IMR-90 (cell line): ENCODE data around the gene EPB41L3. TPM values are rescaled to one million over a fixed set of nuclear protein-coding genes. Genes with fewer than 3 reads are reported as not detected.

Source experiments
- ATAC-seq: fragments of 200-7000 bp; cut with Tn5 transposase; 2 replicates; pipeline ENCODE4 v1.9.1; 2020; ENCODE audit warnings: low read depth, mild to moderate bottlenecking, moderate library complexity
- BruUV-seq: library from RNA; stranded (reverse); fragments of 400-500 nt; replicated peaks from 2 replicates; lab custom pipeline; 2021; lab: Mats Ljungman, UMichigan
- CTCF ChIA-PET: fragments of 300-600 bp; formaldehyde crosslinking; extraction: SDS; loops from one replicate; lab custom pipeline; 2021; ENCODE audit warnings: antibody characterized with exemption; lab: Yijun Ruan, JAX
- POLR2A ChIA-PET: fragments of 300-600 bp; sonication (Branson Sonifier 250); formaldehyde crosslinking; loops from one replicate; lab custom pipeline; 2022; ENCODE audit warnings: antibody characterized with exemption; ENCODE audit not compliant: unreplicated experiment; lab: Charles Lee
- DNase-seq: peaks from one replicate; pipeline ENCODE4 v3.0.0; 2013
- H2AFZ ChIP-seq: replicated peaks from 2 replicates; pipeline ENCODE3; 2013; ENCODE audit warnings: low read length, mild to moderate bottlenecking; ENCODE audit not compliant: poor library complexity
- H2AK5ac ChIP-seq: 2 replicates; pipeline ENCODE4 v1.6.1; 2013; ENCODE audit warnings: low read depth, low read length, inconsistent platforms
- H2AK9ac ChIP-seq: replicated peaks from 2 replicates; pipeline ENCODE3; 2013; ENCODE audit warnings: mild to moderate bottlenecking, low read depth, low read length, moderate library complexity; ENCODE audit not compliant: poor library complexity
- H2BK120ac ChIP-seq: 2 replicates; pipeline ENCODE4 v1.6.1; 2013; ENCODE audit warnings: low read depth, low read length, inconsistent platforms
- H2BK15ac ChIP-seq: 3 replicates; pipeline ENCODE4 v1.6.1; 2013; ENCODE audit warnings: low read depth, low read length, inconsistent platforms
- H2BK20ac ChIP-seq: 2 replicates; pipeline ENCODE4 v1.6.1; 2013; ENCODE audit warnings: low read depth, mild to moderate bottlenecking, inconsistent platforms, low read length, moderate library complexity
- H2BK5ac ChIP-seq: 2 replicates; pipeline ENCODE4 v1.6.1; 2013; ENCODE audit warnings: mild to moderate bottlenecking, low read depth, low read length, inconsistent platforms; ENCODE audit not compliant: poor library complexity, severe bottlenecking
- H3K14ac ChIP-seq: replicated peaks from 2 replicates; pipeline ENCODE4 v1.6.1; 2013; ENCODE audit warnings: low read depth, low read length, inconsistent platforms
- H3K18ac ChIP-seq: 2 replicates; pipeline ENCODE4 v1.6.1; 2013; ENCODE audit warnings: low read depth, low read length, control low read depth
- H3K23ac ChIP-seq: 2 replicates; pipeline ENCODE4 v1.6.1; 2013; ENCODE audit warnings: low read depth, low read length, inconsistent platforms
- H3K27ac ChIP-seq: 2 replicates; pipeline ENCODE4 v1.5.1; 2013; ENCODE audit warnings: mild to moderate bottlenecking, control low read depth, low read length; ENCODE audit not compliant: insufficient read depth
- H3K27me3 ChIP-seq: 2 replicates; pipeline ENCODE4 v1.6.1; 2013; ENCODE audit warnings: low read length; ENCODE audit not compliant: control insufficient read depth, insufficient read depth
- H3K36me3 ChIP-seq: 2 replicates; pipeline ENCODE4 v1.6.1; 2013; ENCODE audit warnings: low read length, mixed read lengths; ENCODE audit not compliant: control insufficient read depth, insufficient read depth
- H3K4ac ChIP-seq: 2 replicates; pipeline ENCODE4 v1.6.1; 2013; ENCODE audit warnings: low read depth, low read length, inconsistent platforms
- H3K4me1 ChIP-seq: 2 replicates; pipeline ENCODE4 v1.6.1; 2013; ENCODE audit warnings: low read length, mixed read lengths; ENCODE audit not compliant: control insufficient read depth, insufficient read depth
- H3K4me2 ChIP-seq: 2 replicates; pipeline ENCODE4 v1.6.1; 2013; ENCODE audit warnings: low read depth, mild to moderate bottlenecking, control low read depth, low read length, moderate library complexity
- H3K4me3 ChIP-seq: 2 replicates; pipeline ENCODE4 v1.5.1; 2013; ENCODE audit warnings: low read depth, mild to moderate bottlenecking, control low read depth, low read length, moderate library complexity; ENCODE audit not compliant: insufficient read depth
- H3K56ac ChIP-seq: 2 replicates; pipeline ENCODE4 v1.6.1; 2013; ENCODE audit warnings: low read length, inconsistent platforms; ENCODE audit not compliant: insufficient read depth; ENCODE audit errors: extremely low read depth
- H3K79me1 ChIP-seq, 2 experiments: 2 replicates each; pipeline ENCODE4 v1.6.1; 2013; ENCODE audit warnings: low read length in 2 of 2, inconsistent platforms in 1 of 2, low read depth in 1 of 2
- H3K9ac ChIP-seq: 2 replicates; pipeline ENCODE4 v1.6.1; 2013; ENCODE audit warnings: low read depth, low read length, control low read depth
- H3K9me1 ChIP-seq: 2 replicates; pipeline ENCODE4 v1.6.1; 2013; ENCODE audit warnings: low read length, inconsistent platforms; ENCODE audit not compliant: insufficient read depth
- H3K9me3 ChIP-seq: 2 replicates; pipeline ENCODE4 v1.6.1; 2013; ENCODE audit warnings: low read length; ENCODE audit not compliant: control insufficient read depth, insufficient read depth
- H4K20me1 ChIP-seq: 2 replicates; pipeline ENCODE4 v1.6.1; 2013; ENCODE audit warnings: low read length, inconsistent platforms; ENCODE audit not compliant: insufficient read depth
- H4K5ac ChIP-seq: 2 replicates; pipeline ENCODE4 v1.6.1; 2013; ENCODE audit warnings: mild to moderate bottlenecking, low read depth, low read length, control low read depth
- H4K8ac ChIP-seq, 2 experiments: 2 replicates each; pipeline ENCODE4 v1.6.1; 2013; ENCODE audit warnings: low read depth in 2 of 2, low read length in 2 of 2, control low read depth in 1 of 2, inconsistent platforms in 1 of 2
- H4K91ac ChIP-seq: 2 replicates; pipeline ENCODE4 v1.6.1; 2013; ENCODE audit warnings: low read depth, low read length, inconsistent platforms; ENCODE audit not compliant: insufficient read depth
- FOS ChIP-seq: fragments of 150-350 bp; IDR thresholded peaks from 2 replicates; pipeline ENCODE4 v1.6.1; 2016; ENCODE audit warnings: low read depth, low read length
- POLR2A ChIP-seq: IDR thresholded peaks from 2 replicates; pipeline ENCODE4 v1.6.1; 2012; ENCODE audit warnings: mild to moderate bottlenecking, low read depth, low read length
- RFX5 ChIP-seq: IDR thresholded peaks from 2 replicates; pipeline ENCODE4 v1.8.0; 2012; ENCODE audit warnings: low read depth, mild to moderate bottlenecking, low read length, moderate library complexity
- WGBS, 2 experiments: methylation state at CpG; one replicate each; pipeline versions ENCODE4 v1.1.5 to v1.1.7; 2013; ENCODE audit warnings: missing lambda C conversion rate in 2 of 2; ENCODE audit not compliant: insufficient read length in 1 of 2; ENCODE audit errors: extremely low coverage in 2 of 2; 5-methylcytosine and 5-hydroxymethylcytosine counted together
- dilution Hi-C: fragments of 300-500 bp; cut with HindIII; formaldehyde crosslinking; loops from one replicate; pipeline ENCODE4 v1.14.3; 2018; ENCODE audit warnings: low sequenced_read_pairs; ENCODE audit not compliant: unreplicated experiment
- in situ Hi-C: fragments of 300-500 bp; cut with MboI; formaldehyde crosslinking; loops from 3 replicates; pipeline ENCODE4 v1.14.3; 2019; ENCODE audit warnings: low sequenced_read_pairs, inconsistent platforms, mixed read lengths
- intact Hi-C: fragments of 100-400 bp; cut with micrococcal nuclease; formaldehyde crosslinking; loops from 2 replicates; pipeline ENCODE4 v1.10.0; 2022
- polyA plus RNA-seq, 3 experiments: library from polyadenylated mRNA; depleted of rRNA; stranded (reverse); fragments of >200 nt; gene quantifications; 2 replicates each; pipeline ENCODE4 v1.2.3, GENCODE V29; 2012; ENCODE audit warnings: low replicate concordance in 1 of 3
- total RNA-seq: library from RNA; depleted of rRNA; stranded (reverse); fragments of >200 nt; gene quantifications from 2 replicates; pipeline ENCODE4 v1.2.3, GENCODE V29; 2012

EPB41L3 gene
- total and polyA plus RNA-seq, 2 of the 4 experiments (the other 2 are of a cell fraction), result 36.6 to 70.3 TPM

DNA sequence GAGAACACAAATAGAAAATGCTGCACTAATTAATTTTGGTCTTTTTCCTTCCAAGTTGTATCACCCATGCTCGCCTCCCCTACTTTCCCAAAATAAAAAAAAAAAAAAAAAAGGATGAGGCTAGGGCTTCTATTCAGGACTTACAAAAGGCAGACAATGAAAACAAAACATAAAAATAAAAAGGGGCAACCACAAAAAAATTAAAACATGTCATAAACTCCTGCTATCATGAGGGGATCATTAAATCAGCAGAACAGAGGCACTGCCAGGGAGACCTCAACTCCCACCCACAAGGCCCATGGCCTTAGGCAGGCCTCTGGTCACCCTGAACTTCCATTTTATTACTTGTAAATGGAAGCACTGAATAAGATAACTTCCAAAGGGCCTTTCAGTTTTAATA, 23.3 kb downstream of the EPB41L3 start:
- H4K91ac ChIP-seq, result no peak overlapping the region
- H3K27ac ChIP-seq, result no peak overlapping the region
- no peak overlapping the region for H2BK5ac ChIP-seq
- no peaks in the 10 kb centered on the region for H3K27me3 ChIP-seq
- H3K4me3 ChIP-seq, result no peak overlapping the region
- H3K18ac ChIP-seq, result no peak overlapping the region
- TF ChIP-seq FOS, result no peak
- no peak for TF ChIP-seq RFX5
- no peak for TF ChIP-seq POLR2A
- H4K5ac ChIP-seq, result no peak overlapping the region
- DNase-seq (no peak), ATAC-seq (no peak)
- CTCF ChIA-PET, result interaction anchor here (0.7 kb wide), 1 partner anchor 26 kb away, joined by 4 read pairs; no protein-coding TSS in a partner anchor
- no peak overlapping the region for H2AFZ ChIP-seq
- no peak overlapping the region for H2BK15ac ChIP-seq
- no peak overlapping the region for H2AK5ac ChIP-seq
- H3K4ac ChIP-seq, result no peak overlapping the region
- H2AK9ac ChIP-seq, result no peak overlapping the region
- peaks cover 9% of the 10 kb centered on the region for H3K4me1 ChIP-seq
- no peak overlapping the region for H2BK20ac ChIP-seq
- H3K79me1 ChIP-seq, result peaks cover 7 to 53% of the 10 kb centered on the region in 2 experiments
- no peaks in the 10 kb centered on the region for H3K9me3 ChIP-seq
- intact Hi-C loops, result no loop called here
- in situ Hi-C loops, result no loop called here
- no TSS peak for BruUV-seq
- no peak overlapping the region for H2BK120ac ChIP-seq
- H3K4me2 ChIP-seq, result no peak overlapping the region
- no CpG with 5 or more reads among the region's 1 CpG for WGBS, 2 experiments
- no peak overlapping the region for H3K23ac ChIP-seq
- POLR2A ChIA-PET, result no interaction called here
- H4K20me1 ChIP-seq, result peaks cover 34% of the 10 kb centered on the region; the same call in 1 of the 2 replicates
- peaks cover 7% of the 10 kb centered on the region; the same call in 1 of the 2 replicates for H3K9me1 ChIP-seq
- H3K56ac ChIP-seq, result no peak overlapping the region
- H3K9ac ChIP-seq, result no peak overlapping the region
- H3K14ac ChIP-seq, result no peak overlapping the region
- H4K8ac ChIP-seq, result no peak overlapping the region
- dilution Hi-C loops, result no loop called here
- H3K36me3 ChIP-seq, result no peaks in the 10 kb centered on the region
